ENCODE measurements around the gene PIP4P1.
A peak's percentile ranks its signal among the peaks of the same experiment; 100 is the strongest.

The PIP4P1 gene

DNA sequence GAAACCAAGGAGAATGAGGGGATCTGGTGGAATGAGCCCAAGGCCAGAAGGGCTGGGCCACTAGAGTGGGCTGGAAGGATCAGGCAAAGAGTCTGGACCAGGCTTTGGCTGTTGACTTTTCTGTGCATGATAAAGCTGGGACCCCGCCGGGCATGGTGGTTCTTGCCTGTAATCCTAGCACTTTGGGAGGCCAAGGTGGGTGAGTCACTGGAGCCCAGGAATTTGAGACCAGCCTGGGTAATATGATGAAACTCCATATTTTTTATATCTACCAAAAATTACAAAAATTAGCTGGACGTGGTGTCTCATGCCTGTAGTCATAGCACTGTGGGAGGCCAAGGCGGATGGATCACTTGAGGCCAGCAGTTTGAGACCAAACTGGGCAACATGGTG is 24.9 kb downstream of the PIP4P1 start:
- no peak for DNase-seq
- TF ChIP-seq POLR2A (IDR thresholded peaks at IDR 0.05; ENCODE audit: low read length), result no peak
- no peak for TF ChIP-seq GATA1 (IDR thresholded peaks at IDR 0.05; ENCODE audit: low read depth, low read length)

DNA sequence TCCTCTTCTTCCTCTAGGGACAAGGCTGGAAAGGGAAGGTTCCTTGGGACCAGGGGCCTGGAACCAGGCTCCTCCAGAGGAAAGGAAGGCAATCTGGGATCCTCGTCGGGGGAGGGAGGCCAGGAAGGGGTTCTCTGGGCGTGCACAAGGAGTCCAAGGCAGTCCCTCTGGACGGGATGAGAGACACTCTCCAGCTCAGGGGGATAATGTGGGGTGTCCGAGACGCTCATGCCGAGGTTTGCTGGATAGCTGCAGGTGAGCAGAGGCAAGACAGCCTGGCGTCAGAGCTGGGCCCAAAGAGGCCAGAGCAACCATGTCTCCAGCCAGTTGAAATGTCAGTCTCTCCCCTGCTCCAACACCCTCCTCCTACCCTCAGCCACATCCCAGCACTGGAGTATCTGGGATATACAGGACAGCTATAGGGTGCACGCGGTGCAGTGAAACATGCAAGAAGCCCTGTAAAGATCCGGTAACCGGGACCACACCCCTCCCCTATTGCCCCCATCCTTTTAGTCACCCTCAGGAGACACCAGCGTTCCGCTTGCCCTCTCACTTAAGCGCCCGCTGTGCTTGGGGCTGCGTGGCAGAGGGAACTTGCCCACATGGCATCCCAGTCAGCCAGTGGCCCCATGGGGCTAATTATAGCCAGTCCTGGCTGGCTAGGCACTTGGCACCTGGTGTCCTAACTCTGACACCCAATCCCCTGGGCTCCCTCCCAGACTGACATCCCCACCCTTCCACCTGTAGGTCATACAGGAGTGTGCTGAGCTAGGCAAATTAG is 25.5 kb downstream of the PIP4P1 start, which contains the start of gene KLHL33:
Gene KLHL33, minus strand, starts transcription at position 585 of the 781 bp plus-strand sequence. Its CDS starts 355 bp downstream, at position 230.
- TF ChIP-seq GATA1 (IDR thresholded peaks at IDR 0.05; ENCODE audit: low read depth, low read length) (no peak), POLR2A (IDR thresholded peaks at IDR 0.05; ENCODE audit: low read length) (no peak)
- DNase-seq, result no peak

DNA sequence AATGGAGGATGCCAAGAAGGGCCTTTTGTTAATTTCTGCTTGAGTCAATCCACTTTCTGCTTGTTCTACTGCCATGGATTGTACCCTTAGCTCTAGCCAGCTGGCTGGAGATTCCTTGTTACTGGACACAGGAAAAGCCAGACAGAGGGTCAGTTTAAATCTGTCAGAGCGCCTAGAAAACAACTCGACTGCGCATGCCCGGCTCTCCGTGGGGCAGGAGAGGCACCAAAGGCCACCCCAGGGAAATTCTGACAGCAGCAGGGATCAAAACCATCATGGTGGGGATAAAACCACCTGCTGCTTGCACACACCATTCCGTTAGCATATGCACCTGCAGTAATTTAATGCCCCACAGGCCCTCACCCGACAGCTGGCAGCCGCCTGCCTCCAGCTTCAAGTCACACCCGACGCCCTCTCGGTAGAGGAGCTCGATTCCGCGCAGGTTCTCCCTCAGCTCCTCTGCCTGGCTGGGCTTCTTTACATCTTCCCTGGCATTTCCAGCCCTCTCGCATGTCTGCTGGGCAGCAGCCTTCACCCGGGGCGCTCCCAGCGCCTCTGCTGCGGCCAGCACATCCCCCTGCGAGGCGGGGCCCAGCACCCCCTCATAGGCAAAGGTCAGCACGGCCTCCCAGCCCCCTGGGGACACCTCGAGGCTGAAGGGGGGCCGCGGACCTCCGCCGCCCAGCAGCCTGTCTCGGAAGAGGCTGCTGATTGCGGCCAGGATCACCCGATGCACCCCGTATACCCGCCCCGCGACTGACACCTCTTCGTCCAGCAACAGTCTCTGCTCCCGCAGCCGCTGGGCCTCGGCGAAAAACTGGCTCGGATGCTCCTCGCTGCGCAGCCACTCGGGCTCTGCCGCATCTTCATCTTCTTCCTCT is 26.3 kb downstream of the PIP4P1 start:
- DNase-seq, result no peak
- TF ChIP-seq GATA1 (IDR thresholded peaks at IDR 0.05; ENCODE audit: low read depth, low read length) (no peak), POLR2A (IDR thresholded peaks at IDR 0.05; ENCODE audit: low read length) (no peak)

DNA sequence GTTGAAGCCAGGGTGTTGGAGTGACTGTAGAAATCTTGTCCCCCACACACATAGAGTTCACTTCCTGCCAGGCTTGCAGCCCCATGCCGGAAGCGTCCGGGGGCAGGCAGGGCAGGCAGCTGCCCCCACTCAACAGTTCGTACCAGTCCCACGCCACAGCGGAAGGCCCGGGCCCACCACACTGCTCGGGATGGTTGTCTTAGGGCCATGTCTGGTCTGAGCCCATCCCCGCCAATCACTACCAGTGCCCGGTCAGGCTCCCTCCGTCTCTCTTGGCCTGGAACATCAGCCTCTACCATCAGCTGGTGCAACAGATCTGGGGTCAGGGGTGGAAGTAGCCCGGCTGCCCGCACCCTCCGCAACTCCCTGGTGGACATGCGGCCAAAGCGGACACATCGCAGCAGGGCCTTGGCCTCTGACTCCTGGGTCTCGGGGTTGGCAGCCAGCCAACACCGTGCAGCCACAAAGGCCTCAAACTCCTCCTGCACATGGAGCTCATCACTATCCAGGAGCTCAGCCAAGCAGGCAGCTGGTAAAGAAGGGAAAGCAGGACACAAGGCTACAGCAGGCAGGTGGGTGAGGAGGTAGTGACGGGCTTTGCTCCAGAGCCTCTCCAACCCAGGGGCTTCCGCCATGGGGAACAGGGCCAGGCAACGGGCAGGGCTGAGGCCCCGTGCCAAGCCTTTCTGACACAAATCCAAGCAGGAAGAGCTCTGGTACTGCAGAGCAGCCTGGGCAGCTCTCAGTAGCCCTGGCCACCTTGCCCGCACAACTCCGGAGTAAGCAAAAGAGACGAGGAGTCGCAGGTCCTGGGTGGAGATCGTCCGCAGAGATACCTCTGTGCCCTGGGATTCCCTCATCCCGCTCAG is 31.2 kb downstream of the PIP4P1 start:
- TF ChIP-seq POLR2A (IDR thresholded peaks at IDR 0.05; ENCODE audit: low read length), result no peak
- no peak for TF ChIP-seq GATA1 (IDR thresholded peaks at IDR 0.05; ENCODE audit: low read depth, low read length)
- no peak for DNase-seq

DNA sequence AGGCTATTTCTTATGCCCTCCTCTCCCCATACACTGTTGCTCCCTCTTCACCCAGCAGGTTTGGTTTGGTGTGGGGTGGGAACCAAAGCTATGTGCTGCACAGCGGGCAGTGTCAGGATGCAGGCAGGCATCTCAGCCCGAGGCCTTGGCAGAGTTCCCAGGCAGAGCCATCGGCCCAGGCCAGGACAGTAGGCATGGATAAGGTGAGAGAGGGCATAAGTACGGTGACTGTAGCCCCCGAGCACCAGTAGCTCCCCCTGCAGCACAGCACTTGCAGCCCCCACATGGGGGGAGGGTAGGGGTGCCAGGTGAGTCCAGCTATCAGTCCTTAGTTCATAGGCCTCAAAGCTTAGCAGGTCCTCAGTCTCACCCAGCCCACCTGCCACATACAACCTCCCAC is 32.4 kb downstream of the PIP4P1 start:
- DNase-seq, result no peak
- TF ChIP-seq GATA1 (IDR thresholded peaks at IDR 0.05; ENCODE audit: low read depth, low read length) (no peak), POLR2A (IDR thresholded peaks at IDR 0.05; ENCODE audit: low read length) (no peak)

DNA sequence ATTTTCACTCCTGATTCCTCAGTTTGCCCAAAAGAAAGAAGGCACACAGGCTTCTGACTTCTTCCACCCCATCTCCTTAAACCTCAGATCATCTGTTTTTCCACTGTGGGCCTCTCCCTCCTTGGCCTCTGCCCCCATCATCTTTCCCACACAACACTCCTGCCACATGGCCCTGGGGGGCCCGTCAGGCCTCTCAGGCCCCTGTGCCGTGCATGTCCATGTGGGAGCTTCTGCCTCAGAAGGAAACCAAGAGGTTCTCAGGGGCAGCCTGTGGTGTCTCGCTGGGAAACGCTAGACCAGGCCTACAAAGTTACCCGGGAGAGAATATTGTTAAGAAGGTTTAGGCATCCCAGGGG is 33.2 kb downstream of the PIP4P1 start:
- TF ChIP-seq GATA1 (IDR thresholded peaks at IDR 0.05; ENCODE audit: low read depth, low read length), result no peak
- TF ChIP-seq POLR2A (IDR thresholded peaks at IDR 0.05; ENCODE audit: low read length), result no peak
- DNase-seq, result no peak

DNA sequence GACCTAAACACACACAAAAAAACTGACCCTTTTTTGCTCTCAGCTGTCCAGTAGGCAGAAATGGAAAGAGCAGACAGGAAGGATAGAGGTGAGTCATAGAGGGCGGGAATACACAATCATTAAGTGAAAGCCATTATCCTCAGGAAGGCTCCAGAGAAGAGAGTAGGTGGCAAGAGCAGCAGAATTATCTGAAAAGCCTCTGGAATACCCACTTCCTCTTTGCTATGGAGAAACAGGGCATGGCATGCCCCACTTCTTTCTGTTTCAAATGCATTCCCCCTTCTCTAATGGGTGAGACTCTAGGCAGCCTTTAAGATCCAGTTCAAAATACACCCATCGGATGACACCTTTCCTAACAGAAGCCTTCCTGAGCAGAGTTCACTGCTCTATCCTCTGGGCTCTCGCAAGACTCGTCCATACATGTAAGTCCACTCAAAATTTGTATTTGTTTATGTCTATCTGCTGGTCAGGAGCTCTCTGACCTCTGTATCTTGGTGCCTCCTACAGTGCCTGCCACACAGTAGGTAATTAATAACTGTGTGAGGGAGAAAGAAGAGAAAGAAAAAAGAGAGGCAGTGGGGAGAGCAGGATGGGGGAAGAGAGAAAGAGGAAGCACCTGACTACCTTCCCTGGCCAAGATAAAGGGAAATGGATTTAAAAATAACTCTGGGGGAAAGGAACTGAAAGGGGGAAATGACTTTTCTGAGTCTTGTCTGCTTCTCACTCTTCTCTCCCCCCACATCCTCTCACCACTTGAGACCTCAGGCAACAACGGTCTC is 33.8 kb downstream of the PIP4P1 start:
- TF ChIP-seq GATA1 (IDR thresholded peaks at IDR 0.05; ENCODE audit: low read depth, low read length) (no peak), POLR2A (IDR thresholded peaks at IDR 0.05; ENCODE audit: low read length) (no peak)
- DNase-seq, result no peak

DNA sequence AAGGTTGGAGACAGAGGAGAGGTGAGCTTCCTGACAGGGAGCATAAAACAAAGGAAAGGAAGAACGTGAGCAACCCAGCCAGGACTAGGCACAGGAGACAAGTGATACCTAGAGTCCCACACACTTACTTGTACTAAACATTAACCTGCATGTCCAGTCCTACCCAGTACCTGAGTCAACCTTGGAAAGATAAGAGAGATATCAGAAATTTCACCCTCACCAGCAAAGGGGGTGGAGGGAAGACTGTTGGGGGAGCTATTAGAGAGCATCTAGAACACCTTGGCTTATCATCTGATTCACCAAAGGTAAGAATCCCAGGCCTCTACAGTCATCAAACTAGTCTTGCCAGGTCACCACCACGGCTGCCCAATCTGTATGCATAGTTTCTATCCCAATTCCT is 36.4 kb downstream of the PIP4P1 start:
- DNase-seq, result no peak
- TF ChIP-seq POLR2A (IDR thresholded peaks at IDR 0.05; ENCODE audit: low read length), result no peak
- TF ChIP-seq GATA1 (IDR thresholded peaks at IDR 0.05; ENCODE audit: low read depth, low read length), result no peak

DNA sequence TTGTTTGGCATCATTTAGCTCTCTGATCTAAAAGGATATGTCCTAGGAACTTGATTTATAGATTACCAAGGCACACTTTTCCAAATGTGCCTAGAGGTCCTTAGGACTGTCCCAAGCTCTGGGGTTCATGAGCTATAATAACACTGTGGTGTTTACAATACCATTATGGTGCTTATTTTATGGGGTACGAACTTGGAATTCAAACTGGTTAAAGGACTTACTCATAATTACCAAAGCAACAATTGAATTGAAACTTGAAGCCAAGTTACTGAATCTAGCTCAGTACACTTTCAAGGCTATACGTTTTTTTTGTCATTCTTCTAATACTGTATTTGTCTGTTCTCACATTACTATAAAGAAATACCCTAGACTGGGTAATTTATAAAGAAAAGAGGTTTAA is 38.3 kb downstream of the PIP4P1 start:
- DNase-seq, result no peak
- no peak for TF ChIP-seq POLR2A (IDR thresholded peaks at IDR 0.05; ENCODE audit: low read length)
- TF ChIP-seq GATA1 (IDR thresholded peaks at IDR 0.05; ENCODE audit: low read depth, low read length), result no peak

DNA sequence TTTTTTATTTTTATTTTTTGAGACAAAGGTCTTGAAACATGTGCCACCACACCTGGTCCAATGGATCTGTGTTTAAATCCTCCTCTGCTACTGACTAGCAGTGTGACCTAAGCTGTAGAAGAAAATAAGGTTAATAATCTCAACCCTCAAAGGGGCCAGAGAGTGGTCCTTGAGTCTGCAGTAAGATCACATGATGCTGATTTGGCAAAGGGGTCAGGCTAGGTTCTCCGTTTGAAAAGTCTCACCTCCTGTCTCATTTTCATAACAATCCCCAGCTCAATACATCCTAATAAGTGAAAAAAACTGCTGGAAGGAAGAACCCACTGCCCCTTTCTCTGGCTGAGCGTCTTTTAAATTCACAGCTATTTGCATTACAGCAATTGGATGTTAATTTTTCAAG is 40.0 kb downstream of the PIP4P1 start:
- no peak for DNase-seq
- TF ChIP-seq GATA1 (IDR thresholded peaks at IDR 0.05; ENCODE audit: low read depth, low read length), result no peak
- no peak for TF ChIP-seq POLR2A (IDR thresholded peaks at IDR 0.05; ENCODE audit: low read length)

DNA sequence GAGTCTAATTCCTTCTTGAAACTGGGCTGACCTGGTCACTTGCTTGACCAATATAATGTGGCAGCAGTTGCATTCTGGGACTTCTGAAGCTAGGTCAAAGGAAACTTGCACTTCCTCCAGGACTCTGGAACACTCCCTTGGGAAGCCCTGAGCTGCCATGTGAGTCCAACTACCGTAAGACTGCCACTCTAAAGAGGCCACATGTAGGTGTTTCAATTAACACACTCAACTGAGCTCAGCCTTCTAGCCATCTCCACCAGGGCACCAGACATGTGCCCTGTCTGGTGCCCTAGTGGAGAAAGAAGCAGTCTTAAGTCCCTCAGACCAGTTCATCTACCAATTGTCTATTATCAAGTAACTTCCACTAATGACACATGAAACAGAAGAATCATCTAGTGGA is 41.8 kb downstream of the PIP4P1 start:
- DNase-seq, result no peak
- TF ChIP-seq POLR2A (IDR thresholded peaks at IDR 0.05; ENCODE audit: low read length), result no peak

DNA sequence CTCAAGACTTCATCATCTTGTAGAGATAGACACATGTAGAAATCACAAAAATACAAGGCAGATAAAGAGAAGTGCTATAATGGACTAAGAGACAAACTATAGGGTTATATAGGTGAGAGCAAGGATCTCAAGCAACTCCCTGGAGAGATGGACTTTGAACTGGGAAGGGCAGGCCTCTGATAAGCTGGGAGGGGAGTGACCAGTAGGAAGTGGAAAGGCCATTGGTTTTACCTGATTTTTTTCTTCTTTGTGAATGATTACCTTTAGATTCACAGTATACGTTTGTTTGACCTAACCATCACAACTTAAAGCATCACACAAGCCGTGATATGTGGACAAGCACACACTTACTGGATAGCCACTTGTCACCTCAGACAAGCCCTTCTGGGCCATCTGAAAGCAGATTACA is 42.7 kb downstream of the PIP4P1 start:
- no peak for TF ChIP-seq POLR2A (IDR thresholded peaks at IDR 0.05; ENCODE audit: low read length)
- no peak for TF ChIP-seq GATA1 (IDR thresholded peaks at IDR 0.05; ENCODE audit: low read depth, low read length)
- DNase-seq, result peak in 1 of 2 experiments; percentile 43
